NB4 (cell line): ENCODE data around the gene SLC35F6.

Experiments
- DNase-seq: peaks from one replicate; pipeline ENCODE4 v3.0.0; 2010; ENCODE audit warnings: low read depth
- H3K4me3 ChIP-seq: one replicate; pipeline ENCODE4 v1.5.1; 2011; ENCODE audit warnings: mild to moderate bottlenecking, low read depth, low read length, moderate library complexity
- MYC ChIP-seq: IDR thresholded peaks from 2 replicates; pipeline ENCODE4 v1.6.1; 2011; ENCODE audit warnings: low read depth, low read length
- POLR2A ChIP-seq: IDR thresholded peaks from 2 replicates; pipeline ENCODE4 v1.6.1; 2011; ENCODE audit warnings: mild to moderate bottlenecking; ENCODE audit not compliant: insufficient read length; ENCODE audit errors: extremely low read depth
- TF ChIP-seq, protein P1 (sequence below): IDR thresholded peaks from 2 replicates; pipeline ENCODE4 v1.6.1; 2011; ENCODE audit warnings: low read depth, low read length
- TF ChIP-seq, protein P2 (sequence below): IDR thresholded peaks from one replicate; pipeline ENCODE4 v1.5.1; 2012; ENCODE audit warnings: low read depth, low read length

SLC35F6 gene

GRCh38 chr2:26801796-26802195 lies 37.7 kb downstream of the SLC35F6 start:
- no peak for DNase-seq
- TF ChIP-seq MYC: no peak
- no peak overlapping the region for H3K4me3 ChIP-seq

- TF ChIP-seq MYC (no peak), POLR2A (no peak)
- TF ChIP-seq, protein P1, sequence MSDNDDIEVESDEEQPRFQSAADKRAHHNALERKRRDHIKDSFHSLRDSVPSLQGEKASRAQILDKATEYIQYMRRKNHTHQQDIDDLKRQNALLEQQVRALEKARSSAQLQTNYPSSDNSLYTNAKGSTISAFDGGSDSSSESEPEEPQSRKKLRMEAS: no peak
- TF ChIP-seq, protein P2, sequence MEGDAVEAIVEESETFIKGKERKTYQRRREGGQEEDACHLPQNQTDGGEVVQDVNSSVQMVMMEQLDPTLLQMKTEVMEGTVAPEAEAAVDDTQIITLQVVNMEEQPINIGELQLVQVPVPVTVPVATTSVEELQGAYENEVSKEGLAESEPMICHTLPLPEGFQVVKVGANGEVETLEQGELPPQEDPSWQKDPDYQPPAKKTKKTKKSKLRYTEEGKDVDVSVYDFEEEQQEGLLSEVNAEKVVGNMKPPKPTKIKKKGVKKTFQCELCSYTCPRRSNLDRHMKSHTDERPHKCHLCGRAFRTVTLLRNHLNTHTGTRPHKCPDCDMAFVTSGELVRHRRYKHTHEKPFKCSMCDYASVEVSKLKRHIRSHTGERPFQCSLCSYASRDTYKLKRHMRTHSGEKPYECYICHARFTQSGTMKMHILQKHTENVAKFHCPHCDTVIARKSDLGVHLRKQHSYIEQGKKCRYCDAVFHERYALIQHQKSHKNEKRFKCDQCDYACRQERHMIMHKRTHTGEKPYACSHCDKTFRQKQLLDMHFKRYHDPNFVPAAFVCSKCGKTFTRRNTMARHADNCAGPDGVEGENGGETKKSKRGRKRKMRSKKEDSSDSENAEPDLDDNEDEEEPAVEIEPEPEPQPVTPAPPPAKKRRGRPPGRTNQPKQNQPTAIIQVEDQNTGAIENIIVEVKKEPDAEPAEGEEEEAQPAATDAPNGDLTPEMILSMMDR: no peak
- no peak overlapping the region for H3K4me3 ChIP-seq
- no peak for DNase-seq
These were observed 41.2 kb downstream of the SLC35F6 start for GRCh38 chr2:26805241-26805676.

DNA sequence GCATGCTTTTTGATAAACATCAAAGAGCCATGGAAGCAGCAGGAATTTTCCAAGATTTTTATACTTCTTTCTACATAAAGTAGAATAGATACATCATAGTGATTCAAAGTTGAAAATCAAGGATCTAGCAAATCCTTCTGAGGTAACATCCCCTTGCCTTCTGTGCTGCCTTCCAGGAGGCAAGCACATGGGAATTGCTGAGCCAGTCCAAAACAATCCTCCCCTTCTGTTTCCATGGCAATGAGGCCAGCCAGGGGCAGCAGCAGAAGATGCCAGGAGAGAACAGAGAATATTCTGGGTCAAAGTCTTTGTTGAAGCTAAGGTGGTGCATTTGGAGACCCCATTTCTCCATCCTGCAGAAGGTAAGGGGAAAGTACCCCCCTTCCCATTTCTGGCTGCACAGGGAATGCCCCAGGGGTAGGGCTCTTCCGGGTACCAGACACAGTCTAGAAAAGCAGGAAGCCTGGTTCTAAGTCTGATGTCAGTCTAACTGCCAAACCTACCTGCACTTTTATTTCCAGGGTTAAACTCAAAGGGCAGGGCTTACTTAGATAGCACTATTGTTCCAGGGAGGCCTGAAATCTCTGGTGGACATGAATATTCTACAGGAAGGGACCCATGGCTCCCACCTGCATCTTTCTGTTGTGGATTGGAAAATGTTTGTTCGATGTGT lies 43.8 kb downstream of the SLC35F6 start:
- H3K4me3 ChIP-seq: no peak overlapping the region
- no peak for TF ChIP-seq POLR2A
- no peak for DNase-seq

DNA sequence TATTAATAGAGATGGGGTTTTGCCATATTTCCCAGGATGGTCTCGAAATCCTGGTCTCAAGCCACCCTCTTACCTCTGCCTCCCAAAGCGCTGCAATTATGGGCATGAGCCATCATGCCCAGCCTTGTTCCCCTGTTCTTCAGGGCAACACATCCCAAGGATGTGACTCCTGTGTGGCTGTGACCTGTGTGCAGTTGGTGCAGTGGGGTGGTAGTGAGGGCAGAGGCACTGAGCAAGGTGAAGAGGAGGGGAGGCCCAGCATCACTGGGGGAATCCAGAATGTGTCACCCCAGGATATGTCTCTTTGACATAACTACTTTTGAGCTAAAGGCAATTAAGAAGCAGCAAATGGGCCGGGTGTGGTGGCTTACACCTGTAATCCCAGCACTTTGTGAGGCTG lies 45.1 kb downstream of the SLC35F6 start:
- no peak overlapping the region for H3K4me3 ChIP-seq
- TF ChIP-seq, protein P1: no peak
- TF ChIP-seq MYC (no peak), POLR2A (no peak)
- TF ChIP-seq, protein P2: no peak
- DNase-seq: no peak

DNA sequence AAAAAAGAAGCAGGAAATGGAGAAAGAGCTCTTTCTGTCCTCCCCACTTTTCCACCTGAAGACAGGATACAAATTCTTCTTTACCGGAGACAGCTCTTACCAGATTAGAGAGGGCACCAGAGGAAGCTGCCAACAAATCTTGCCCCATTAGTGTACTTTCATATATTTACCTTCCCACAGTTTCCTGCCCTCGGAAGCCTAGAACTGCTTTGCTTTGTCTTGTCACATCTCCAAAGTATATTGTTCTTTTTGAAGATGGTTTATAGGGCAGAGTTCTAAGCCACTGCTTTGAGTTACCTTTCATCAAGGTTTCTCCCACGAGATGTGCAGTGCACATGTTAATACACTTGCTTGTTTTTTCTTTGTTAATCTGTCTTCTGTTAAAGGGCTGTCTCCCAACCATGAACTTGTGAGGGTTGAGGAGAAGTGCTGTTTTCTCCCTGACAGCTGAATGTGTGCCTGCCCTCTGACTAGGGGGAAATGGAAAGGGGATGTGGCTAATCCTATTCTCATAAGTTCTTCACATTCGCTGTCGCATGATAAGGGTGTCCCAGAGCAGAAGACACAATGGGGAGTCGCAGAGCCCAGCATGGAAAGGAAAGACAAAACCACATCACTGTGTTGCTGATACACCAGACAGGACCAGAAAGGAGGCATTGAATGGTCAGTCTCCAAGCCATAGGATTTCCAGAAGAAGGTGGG lies 45.9 kb downstream of the SLC35F6 start:
- peak; percentile 58 for DNase-seq
- 0 out of 2 replicates have a peak, but pooled peaks have one; percentile 19 for TF ChIP-seq MYC
- TF ChIP-seq POLR2A: no peak
- TF ChIP-seq, protein P2: no peak
- TF ChIP-seq, protein P1: peak; percentile 20; the same call in 1 of the 2 replicates
- no peak overlapping the region for H3K4me3 ChIP-seq

DNA sequence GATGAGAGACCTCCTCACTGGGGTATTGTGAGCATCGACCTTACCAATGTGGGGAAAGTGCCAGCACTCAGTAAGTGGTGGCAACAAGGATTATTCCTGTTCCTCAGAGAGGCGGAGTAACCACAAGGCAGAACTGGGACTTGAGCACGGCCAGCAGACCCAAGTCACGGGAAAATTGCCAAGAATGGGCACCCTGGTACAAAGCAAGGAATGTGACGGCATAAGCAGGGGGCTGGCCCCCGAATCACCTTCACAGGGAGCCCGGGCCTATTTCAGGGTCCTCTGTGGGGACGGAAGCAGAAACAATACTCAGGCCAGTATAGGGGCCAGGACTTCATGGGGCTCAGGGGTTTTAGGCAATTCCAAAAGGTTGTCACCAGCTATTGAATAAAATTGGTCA lies 47.2 kb downstream of the SLC35F6 start:
- no peak for DNase-seq
- H3K4me3 ChIP-seq: no peak overlapping the region
- no peak for TF ChIP-seq POLR2A
- TF ChIP-seq, protein P1: no peak
- TF ChIP-seq MYC: no peak
- TF ChIP-seq, protein P2: no peak
